Fibroblast of the conjunctiva (primary cell): ENCODE measurements around the gene NDUFB11.

Experiments used
- DNase-seq: peaks from one replicate; pipeline ENCODE4 v3.0.0-alpha.2; 2010; ENCODE audit warnings: low read depth

Gene NDUFB11

GRCh38 chrX:47174846-47175587 lies 30.5 kb upstream of the NDUFB11 start:
- DNase-seq: no peak

- no peak for DNase-seq
Measured at GRCh38 chrX:47174376-47174775, 29.9 kb upstream of the NDUFB11 start.

- no peak for DNase-seq
Measured at GRCh38 chrX:47172971-47173792, 28.7 kb upstream of the NDUFB11 start.

GRCh38 chrX:47172549-47172948 lies 28.0 kb upstream of the NDUFB11 start:
- DNase-seq: no peak

- DNase-seq: no peak
Measured at GRCh38 chrX:47171996-47172395, 27.5 kb upstream of the NDUFB11 start.

- DNase-seq: no peak
Measured at GRCh38 chrX:47170861-47171692, 26.6 kb upstream of the NDUFB11 start.

- DNase-seq: no peak
Measured at GRCh38 chrX:47169726-47170515, 25.4 kb upstream of the NDUFB11 start.

- no peak for DNase-seq
Measured at GRCh38 chrX:47169273-47169672, 24.8 kb upstream of the NDUFB11 start.

- DNase-seq: no peak
Measured at GRCh38 chrX:47168495-47169073, 24.1 kb upstream of the NDUFB11 start.

- DNase-seq: no peak
Measured at GRCh38 chrX:47166126-47166525, 21.6 kb upstream of the NDUFB11 start.

- DNase-seq: no peak
Measured at GRCh38 chrX:47164420-47164819, 19.9 kb upstream of the NDUFB11 start.

- no peak for DNase-seq
Measured at GRCh38 chrX:47162927-47163583, 18.6 kb upstream of the NDUFB11 start.

GRCh38 chrX:47160781-47161180 lies 16.3 kb upstream of the NDUFB11 start:
- DNase-seq: no peak

GRCh38 chrX:47158781-47159180 lies 14.3 kb upstream of the NDUFB11 start:
- DNase-seq: no peak

- DNase-seq: no peak
Measured at GRCh38 chrX:47158131-47158530, 13.6 kb upstream of the NDUFB11 start.

- DNase-seq: no peak
Measured at GRCh38 chrX:47156611-47157520, 12.4 kb upstream of the NDUFB11 start.

- DNase-seq: no peak
Measured at GRCh38 chrX:47151435-47151834, 6.9 kb upstream of the NDUFB11 start.

- DNase-seq: no peak
Measured at GRCh38 chrX:47148946-47149345, 4.4 kb upstream of the NDUFB11 start.

GRCh38 chrX:47146936-47147859 lies 2.7 kb upstream of the NDUFB11 start:
- DNase-seq: no peak
